Endothelial cell of umbilical vein (primary cell): ENCODE measurements around the gene ACADSB. TPM values are rescaled to one million over a fixed set of nuclear protein-coding genes. Genes with fewer than 3 reads are reported as not detected.

ENCODE experiments used
- BruUV-seq: library from RNA; stranded (reverse); fragments of 400-500 nt; replicated peaks from 2 replicates; lab custom pipeline; 2021; lab: Mats Ljungman, UMichigan
- CTCF ChIA-PET: fragments of 300-600, 350-600 bp; sonication (Branson Sonifier 250); formaldehyde crosslinking; loops from one replicate; lab custom pipeline; 2021; ENCODE audit warnings: antibody characterized with exemption, inconsistent platforms; lab: Charles Lee
- POLR2A ChIA-PET: fragments of 300-600, 350-600 bp; sonication (Branson Sonifier 250); formaldehyde crosslinking; loops from one replicate; lab custom pipeline; 2021; ENCODE audit warnings: antibody characterized with exemption, inconsistent platforms; lab: Charles Lee
- DNase-seq: peaks from one replicate; pipeline ENCODE4 v3.0.0-alpha.2; 2011; ENCODE audit warnings: low read depth, low spot score
- FAIRE-seq: peaks from 2 replicates; lab custom pipeline; 2011; peaks lifted over from hg19 to GRCh38; lab: Jason Lieb, UNC
- H2AFZ ChIP-seq: 2 replicates; pipeline ENCODE4 v1.6.0; 2012; ENCODE audit warnings: low read depth, low read length, control low read depth, inconsistent platforms
- H3K27ac ChIP-seq: 2 replicates; pipeline ENCODE4 v1.5.1; 2011; ENCODE audit warnings: low read depth, mild to moderate bottlenecking, control low read depth, low read length, moderate library complexity; ENCODE audit not compliant: insufficient read depth
- H3K27me3 ChIP-seq, 2 experiments: 2 replicates each; pipeline versions ENCODE4 v1.6.0 to v1.6.1; 2011; ENCODE audit warnings: low read length in 2 of 2, mixed read lengths in 1 of 2; ENCODE audit not compliant: control insufficient read depth in 2 of 2, insufficient read depth in 2 of 2
- H3K36me3 ChIP-seq, 2 experiments: 2 replicates in 1 of 2; 3 replicates in 1 of 2; pipeline ENCODE4 v1.5.1; 2011; ENCODE audit warnings: low read length in 2 of 2, mild to moderate bottlenecking in 1 of 2, moderate library complexity in 1 of 2; ENCODE audit not compliant: control insufficient read depth in 2 of 2, insufficient read depth in 2 of 2; ENCODE audit errors: extremely low read depth in 1 of 2
- H3K4me1 ChIP-seq: 3 replicates; pipeline ENCODE4 v1.5.1; 2011; ENCODE audit warnings: mild to moderate bottlenecking, low read length; ENCODE audit not compliant: control insufficient read depth, insufficient read depth; ENCODE audit errors: extremely low read depth
- H3K4me2 ChIP-seq: 2 replicates; pipeline ENCODE4 v1.6.1; 2011; ENCODE audit warnings: low read length, control low read depth, mixed read lengths; ENCODE audit not compliant: insufficient read depth
- H3K4me3 ChIP-seq, 3 experiments: fragments of 200-600 bp in 1 of 3; sonication (generic), shearing (Covaris generic) in 1 of 3; replicated peaks in 1 of 3; 2 replicates each; pipeline ENCODE4 v1.5.1; 2011 to 2016; ENCODE audit warnings: control low read depth in 3 of 3, low read length in 3 of 3, mild to moderate bottlenecking in 2 of 3, inconsistent platforms in 1 of 3, low read depth in 1 of 3, moderate library complexity in 1 of 3; ENCODE audit not compliant: insufficient read depth in 1 of 3
- H3K79me2 ChIP-seq: 2 replicates; pipeline ENCODE4 v1.6.0; 2012; ENCODE audit warnings: low read length, inconsistent platforms; ENCODE audit not compliant: control insufficient read depth, insufficient read depth
- H3K9ac ChIP-seq: replicated peaks from 2 replicates; pipeline ENCODE3; 2011; ENCODE audit warnings: low read length, control low read depth; ENCODE audit not compliant: insufficient read depth; ENCODE audit errors: extremely low read depth
- H3K9me1 ChIP-seq: replicated peaks from 3 replicates; pipeline ENCODE4 v1.6.0; 2011; ENCODE audit warnings: mild to moderate bottlenecking, low read length; ENCODE audit not compliant: control insufficient read depth, insufficient read depth; ENCODE audit errors: extremely low read depth
- H3K9me3 ChIP-seq: replicated peaks from 2 replicates; pipeline ENCODE4 v1.5.1; 2012; ENCODE audit warnings: low read length, inconsistent platforms; ENCODE audit not compliant: control insufficient read depth, insufficient read depth
- H4K20me1 ChIP-seq: replicated peaks from 2 replicates; pipeline ENCODE3; 2011; ENCODE audit warnings: mild to moderate bottlenecking, low read length; ENCODE audit not compliant: control insufficient read depth, insufficient read depth; ENCODE audit errors: extremely low read depth
- EZH2 ChIP-seq: IDR thresholded peaks from 2 replicates; pipeline ENCODE4 v1.6.1; 2012; ENCODE audit warnings: borderline replicate concordance, low read depth, mild to moderate bottlenecking, moderate library complexity, low read length, inconsistent platforms; ENCODE audit not compliant: severe bottlenecking
- FOS ChIP-seq: IDR thresholded peaks from 2 replicates; pipeline ENCODE4 v1.6.1; 2011; ENCODE audit warnings: mild to moderate bottlenecking, low read length, moderate library complexity, borderline replicate concordance; ENCODE audit not compliant: insufficient read depth
- GATA2 ChIP-seq: IDR thresholded peaks from 2 replicates; pipeline ENCODE4 v1.7.0; 2011; ENCODE audit warnings: low read depth, mild to moderate bottlenecking, moderate library complexity, mixed read lengths, low read length; ENCODE audit not compliant: insufficient read length, insufficient read depth
- JUN ChIP-seq: IDR thresholded peaks from 2 replicates; pipeline ENCODE4 v1.6.1; 2011; ENCODE audit warnings: borderline replicate concordance, low read depth; ENCODE audit not compliant: insufficient read length, insufficient read depth
- MYC ChIP-seq: IDR thresholded peaks from one replicate; pipeline ENCODE4 v1.6.1; 2011; ENCODE audit warnings: mild to moderate bottlenecking, low read depth, low read length
- POLR2A ChIP-seq: IDR thresholded peaks from 2 replicates; pipeline ENCODE4 v1.6.1; 2012; ENCODE audit warnings: low read depth, mild to moderate bottlenecking, control low read depth, low read length
- POLR2AphosphoS5 ChIP-seq: IDR thresholded peaks from 2 replicates; pipeline ENCODE4 v1.6.1; 2012; ENCODE audit warnings: low read depth, mild to moderate bottlenecking, control low read depth, low read length, moderate library complexity; ENCODE audit not compliant: insufficient read depth
- dilution Hi-C: fragments of 300-500 bp; cut with MboI; formaldehyde crosslinking; loops from one replicate; pipeline ENCODE4 v1.15.0; 2019; ENCODE audit warnings: low sequenced_read_pairs; ENCODE audit not compliant: extremely low pct_ligation_motif_present
- intact Hi-C: fragments of 100-400 bp; cut with micrococcal nuclease; formaldehyde crosslinking; loops from one replicate; pipeline ENCODE4 v1.10.0; 2022
- polyA plus RNA-seq, 4 experiments: library from polyadenylated mRNA; depleted of rRNA in 3 of 4; stranded (reverse) in 3 of 4; unstranded in 1 of 4; fragments of >200 nt; gene quantifications; 2 replicates each; pipeline versions ENCODE4 v1.2.1 to v1.2.3, GENCODE V29; 2011 to 2012; ENCODE audit warnings: missing spikeins in 1 of 4
- total RNA-seq: library from RNA; stranded (reverse); gene quantifications from 2 replicates; pipeline ENCODE4 v1.2.3, GENCODE V29; 2021
- TF ChIP-seq, protein P1 (sequence below), 2 donors: IDR thresholded peaks; 1 replicate in 1 of 2; 2 replicates in 1 of 2; pipeline ENCODE4 v1.5.1; 2011; ENCODE audit warnings: low read length in 2 of 2, mild to moderate bottlenecking in 2 of 2, moderate library complexity in 2 of 2, control low read depth in 1 of 2, inconsistent platforms in 1 of 2, low read depth in 1 of 2; ENCODE audit not compliant: insufficient read depth in 1 of 2; ENCODE audit errors: extremely low read depth in 1 of 2

ACADSB gene
- total and polyA plus RNA-seq, 2 donors (not counting 3 experiments of a cell fraction or from before 2014, with no cell fraction given): 3.1 to 15.2 TPM

DNA sequence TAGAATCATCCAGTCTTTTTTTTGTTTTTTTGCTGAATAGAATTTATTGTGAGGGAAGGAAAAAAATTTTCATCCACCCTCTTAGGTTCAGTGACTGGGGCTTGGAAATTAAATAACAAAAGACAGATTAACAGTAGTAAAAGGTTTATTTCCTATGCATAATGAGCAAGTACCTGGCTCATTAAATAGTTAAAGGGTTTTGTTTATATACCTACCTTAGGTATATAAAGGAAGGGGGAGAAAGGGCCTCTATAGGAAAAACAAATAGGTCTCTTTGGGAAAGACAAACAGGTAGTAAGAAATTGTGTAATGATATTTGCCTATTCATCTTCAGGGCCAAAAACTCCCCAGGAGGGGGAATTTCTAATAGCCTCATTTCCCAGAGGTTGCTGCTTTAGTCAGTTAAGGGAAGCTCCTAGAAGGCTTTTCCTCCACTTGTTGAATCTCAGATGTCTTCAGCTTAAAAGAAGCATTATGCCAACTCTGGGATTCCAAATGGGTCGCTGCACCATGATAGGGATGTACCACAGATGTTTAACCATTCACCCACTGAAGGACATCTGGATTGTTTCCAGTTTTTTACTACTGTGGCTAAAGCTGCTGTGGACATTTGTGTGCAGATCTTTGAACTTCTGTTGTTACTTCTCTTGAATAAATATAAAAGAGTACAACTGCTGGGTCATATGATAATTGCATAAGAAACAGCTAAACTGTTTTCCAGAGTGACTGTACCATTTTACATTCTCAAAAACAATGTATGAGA lies 11.3 kb downstream of the ACADSB start:
- no peaks in the 10 kb centered on the region for H3K36me3 ChIP-seq
- H3K27ac ChIP-seq: no peak overlapping the region
- no TSS peak for BruUV-seq
- no peaks in the 10 kb centered on the region for H3K79me2 ChIP-seq
- H3K4me1 ChIP-seq: no peaks in the 10 kb centered on the region
- dilution Hi-C loops (no loop called here), intact Hi-C loops (no loop called here)
- H3K9ac ChIP-seq: no peak overlapping the region
- no peaks in the 10 kb centered on the region for H3K9me3 ChIP-seq
- H3K9me1 ChIP-seq: no peaks in the 10 kb centered on the region
- CTCF ChIA-PET: interaction anchor here (0.9 to 2.1 kb wide), 2 partner anchors 113 to 538 kb away, joined by 3 to 11 read pairs; no protein-coding TSS in a partner anchor
- no peaks in the 10 kb centered on the region for H4K20me1 ChIP-seq
- H3K4me2 ChIP-seq: no peak overlapping the region
- no peak for TF ChIP-seq JUN
- TF ChIP-seq GATA2: no peak
- no peak for TF ChIP-seq MYC
- TF ChIP-seq FOS: no peak
- TF ChIP-seq EZH2: no peak
- TF ChIP-seq POLR2AphosphoS5: no peak
- no peak for TF ChIP-seq POLR2A
- H3K4me3 ChIP-seq: no peak overlapping the region
- DNase-seq: no peak
- FAIRE-seq: no peak
- H3K27me3 ChIP-seq: no peaks in the 10 kb centered on the region
- POLR2A ChIA-PET: no interaction called here
- H2AFZ ChIP-seq: no peak overlapping the region

DNA sequence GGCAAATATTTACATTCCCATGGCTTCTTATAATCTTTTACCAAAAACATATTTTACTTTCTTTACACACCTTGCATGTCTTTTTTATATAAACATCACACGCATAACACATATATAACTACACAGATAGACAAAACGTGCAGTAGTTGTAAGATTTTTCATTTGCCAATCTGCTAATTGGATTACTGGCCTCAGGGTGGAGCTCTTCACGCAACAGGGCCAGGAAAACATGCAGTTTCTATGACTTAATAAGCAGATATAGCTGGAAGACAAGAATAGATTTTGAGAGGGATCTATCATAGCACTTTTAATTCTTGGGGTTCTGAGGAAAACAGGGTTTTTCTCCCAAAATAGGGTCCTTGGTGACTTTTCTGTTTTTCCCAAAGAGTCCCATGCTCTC lies 12.7 kb downstream of the ACADSB start:
- TF ChIP-seq, protein P1, sequence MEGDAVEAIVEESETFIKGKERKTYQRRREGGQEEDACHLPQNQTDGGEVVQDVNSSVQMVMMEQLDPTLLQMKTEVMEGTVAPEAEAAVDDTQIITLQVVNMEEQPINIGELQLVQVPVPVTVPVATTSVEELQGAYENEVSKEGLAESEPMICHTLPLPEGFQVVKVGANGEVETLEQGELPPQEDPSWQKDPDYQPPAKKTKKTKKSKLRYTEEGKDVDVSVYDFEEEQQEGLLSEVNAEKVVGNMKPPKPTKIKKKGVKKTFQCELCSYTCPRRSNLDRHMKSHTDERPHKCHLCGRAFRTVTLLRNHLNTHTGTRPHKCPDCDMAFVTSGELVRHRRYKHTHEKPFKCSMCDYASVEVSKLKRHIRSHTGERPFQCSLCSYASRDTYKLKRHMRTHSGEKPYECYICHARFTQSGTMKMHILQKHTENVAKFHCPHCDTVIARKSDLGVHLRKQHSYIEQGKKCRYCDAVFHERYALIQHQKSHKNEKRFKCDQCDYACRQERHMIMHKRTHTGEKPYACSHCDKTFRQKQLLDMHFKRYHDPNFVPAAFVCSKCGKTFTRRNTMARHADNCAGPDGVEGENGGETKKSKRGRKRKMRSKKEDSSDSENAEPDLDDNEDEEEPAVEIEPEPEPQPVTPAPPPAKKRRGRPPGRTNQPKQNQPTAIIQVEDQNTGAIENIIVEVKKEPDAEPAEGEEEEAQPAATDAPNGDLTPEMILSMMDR (IDR thresholded peaks at IDR 0.05; ENCODE audit: extremely low read depth in 1 of 2, insufficient read depth in 1 of 2, low read depth in 1 of 2, low read length in 2 of 2): peak; percentile 15 to 41
- no peak for TF ChIP-seq FOS
- ChIA-PET CTCF (interaction anchor here (0.8 to 2.1 kb wide), 13 partner anchors 9 to 953 kb away, joined by 3 to 35 read pairs (median 7); partner anchors contain the start of gene PSTK), POLR2A (no interaction called here)
- no peaks in the 10 kb centered on the region for H4K20me1 ChIP-seq
- intact Hi-C loops (loop anchor here (1.0 kb wide), 1 partner anchor 12 kb away; the partner anchor contains the start of gene ACADSB), dilution Hi-C loops (no loop called here)
- H3K9me1 ChIP-seq: no peaks in the 10 kb centered on the region
- no peaks in the 10 kb centered on the region for H3K79me2 ChIP-seq
- H3K27me3 ChIP-seq: no peaks in the 10 kb centered on the region
- H2AFZ ChIP-seq: no peak overlapping the region
- FAIRE-seq (no peak), DNase-seq (peak; percentile 20)
- H3K9ac ChIP-seq: no peak overlapping the region
- no peak overlapping the region for H3K4me3 ChIP-seq
- H3K36me3 ChIP-seq: no peaks in the 10 kb centered on the region
- H3K4me1 ChIP-seq: no peaks in the 10 kb centered on the region
- H3K9me3 ChIP-seq: no peaks in the 10 kb centered on the region
- no peak overlapping the region for H3K4me2 ChIP-seq
- BruUV-seq: no TSS peak
- no peak overlapping the region for H3K27ac ChIP-seq
